Caco-2 (cell line): ENCODE measurements around the gene FBXO34. TPM values are rescaled to one million over a fixed set of nuclear protein-coding genes. Genes with fewer than 3 reads are reported as not detected.
"Not testable (repeated sequence)": the region's sequence is repeated elsewhere in the genome, so short reads cannot be mapped to it uniquely, and the experiment has no call there.

ENCODE experiments used
- BruUV-seq: library from RNA; stranded (reverse); fragments of 400-500 nt; replicated peaks from 2 replicates; lab custom pipeline; 2021; lab: Mats Ljungman, UMichigan
- CTCF ChIA-PET: fragments of 300-600 bp; sonication (Branson Sonifier 250); formaldehyde crosslinking; loops from one replicate; lab custom pipeline; 2022; ENCODE audit warnings: antibody characterized with exemption; lab: Charles Lee
- POLR2A ChIA-PET: fragments of 300-600 bp; sonication (Branson Sonifier 250); formaldehyde crosslinking; loops from one replicate; lab custom pipeline; 2022; ENCODE audit warnings: antibody characterized with exemption; lab: Charles Lee
- DNase-seq, 2 experiments: peaks; one replicate each; pipeline versions ENCODE4 v3.0.0 to v3.0.0-alpha.2; 2020 to 2022
- H3K27me3 ChIP-seq: replicated peaks from 2 replicates; pipeline ENCODE4 v1.6.0; 2011; ENCODE audit warnings: low read length; ENCODE audit not compliant: control insufficient read depth, insufficient read depth
- H3K36me3 ChIP-seq: 2 replicates; pipeline ENCODE4 v1.5.1; 2011; ENCODE audit warnings: low read length; ENCODE audit not compliant: control insufficient read depth, insufficient read depth
- H3K4me1 ChIP-seq: fragments of 250-450 bp; sonication (Bioruptor Pico); 2 replicates; pipeline ENCODE4 v1.5.1; 2020; ENCODE audit warnings: mild to moderate bottlenecking
- H3K4me3 ChIP-seq: 2 replicates; pipeline ENCODE4 v1.5.1; 2011; ENCODE audit warnings: low read depth, mild to moderate bottlenecking, control low read depth, low read length
- H3K9me3 ChIP-seq: fragments of 250-450 bp; sonication (Bioruptor Pico); 2 replicates; pipeline ENCODE4 v1.5.1; 2020; ENCODE audit warnings: mild to moderate bottlenecking, moderate library complexity
- H3K27ac Mint-ChIP-seq: one replicate; pipeline ENCODE4 v1.8.0; 2022; ENCODE audit warnings: mixed read lengths; ENCODE audit not compliant: unreplicated experiment
- H3K27me3 Mint-ChIP-seq: one replicate; pipeline ENCODE4 v1.8.0; 2022; ENCODE audit warnings: mixed read lengths; ENCODE audit not compliant: insufficient read depth, unreplicated experiment
- H3K36me3 Mint-ChIP-seq: one replicate; pipeline ENCODE4 v1.8.0; 2022; ENCODE audit warnings: mild to moderate bottlenecking, mixed read lengths; ENCODE audit not compliant: insufficient read depth, unreplicated experiment
- H3K4me1 Mint-ChIP-seq: one replicate; pipeline ENCODE4 v1.8.0; 2022; ENCODE audit warnings: low read depth, mixed read lengths; ENCODE audit not compliant: unreplicated experiment
- H3K4me3 Mint-ChIP-seq: one replicate; pipeline ENCODE4 v1.8.0; 2022; ENCODE audit warnings: mild to moderate bottlenecking, moderate library complexity, mixed read lengths; ENCODE audit not compliant: unreplicated experiment
- H3K9me3 Mint-ChIP-seq: one replicate; pipeline ENCODE4 v1.8.0; 2022; ENCODE audit warnings: mixed read lengths; ENCODE audit not compliant: unreplicated experiment
- CTCF ChIP-seq, 2 experiments: fragments of 200-600 bp in 1 of 2; IDR thresholded peaks; 1 replicate in 1 of 2; 2 replicates in 1 of 2; pipeline versions ENCODE4 v1.5.1 to v1.8.0; 2011 to 2022; ENCODE audit warnings: antibody characterized with exemption in 1 of 2, control low read depth in 1 of 2, inconsistent platforms in 1 of 2, low read depth in 1 of 2, low read length in 1 of 2, mild to moderate bottlenecking in 1 of 2, moderate library complexity in 1 of 2; ENCODE audit not compliant: insufficient read depth in 1 of 2, severe bottlenecking in 1 of 2, unreplicated experiment in 1 of 2
- intact Hi-C: fragments of 100-400 bp; cut with micrococcal nuclease; formaldehyde crosslinking; loops from one replicate; pipeline ENCODE4 v1.10.0; 2022; ENCODE audit not compliant: unreplicated experiment
- total RNA-seq: library from RNA; stranded (reverse); gene quantifications from 2 replicates; pipeline ENCODE4 v1.2.3, GENCODE V29; 2022

The FBXO34 gene
- total RNA-seq, 1 experiment from 2014 or later: 23.7 TPM

- BruUV-seq: no TSS peak
- peak in 1 of 2 experiments; percentile 7 for DNase-seq
- Mint-ChIP-seq H3K27ac (no peak overlapping the region), H3K27me3 (no peaks in the 10 kb centered on the region), H3K4me1 (peaks cover 21% of the 10 kb centered on the region), H3K36me3 (peaks cover 5% of the 10 kb centered on the region), H3K9me3 (no peaks in the 10 kb centered on the region), H3K4me3 (no peak overlapping the region)
- no peak for TF ChIP-seq CTCF (IDR thresholded peaks at IDR 0.05; ENCODE audit: insufficient read depth in 1 of 2, low read depth in 1 of 2, low read length in 1 of 2, severe bottlenecking in 1 of 2, unreplicated experiment in 1 of 2)
- Histone ChIP-seq H3K27me3 (no peaks in the 10 kb centered on the region), H3K36me3 (no peaks in the 10 kb centered on the region), H3K4me3 (no peak overlapping the region), H3K9me3 (no peaks in the 10 kb centered on the region), H3K4me1 (peaks cover 15% of the 10 kb centered on the region)
- intact Hi-C loops: no loop called here
- ChIA-PET CTCF (interaction anchor here (0.6 kb wide), 1 partner anchor 23 kb away, joined by 3 read pairs; no protein-coding TSS in a partner anchor), POLR2A (interaction anchor here (0.6 kb wide), 1 partner anchor 59 kb away, joined by 15 read pairs; no protein-coding TSS in a partner anchor)
Observed at GRCh38 chr14:55339770-55340169, 68.5 kb downstream of the FBXO34 start.

- no peaks in the 10 kb centered on the region for H3K36me3 ChIP-seq
- H3K9me3 ChIP-seq: no peaks in the 10 kb centered on the region
- BruUV-seq: no TSS peak
- no peaks in the 10 kb centered on the region for H3K9me3 Mint-ChIP-seq
- peaks cover 24% of the 10 kb centered on the region for H3K4me1 Mint-ChIP-seq
- ChIA-PET CTCF (no interaction called here), POLR2A (no interaction called here)
- no peaks in the 10 kb centered on the region for H3K27me3 ChIP-seq
- H3K27ac Mint-ChIP-seq: peak overlapping the region; percentile 25
- no peak overlapping the region for H3K4me3 Mint-ChIP-seq
- intact Hi-C loops: no loop called here
- peaks cover 15% of the 10 kb centered on the region for H3K4me1 ChIP-seq
- no peak overlapping the region for H3K4me3 ChIP-seq
- no peak for DNase-seq
- no peaks in the 10 kb centered on the region for H3K27me3 Mint-ChIP-seq
- no peak for TF ChIP-seq CTCF (IDR thresholded peaks at IDR 0.05; ENCODE audit: insufficient read depth in 1 of 2, low read depth in 1 of 2, low read length in 1 of 2, severe bottlenecking in 1 of 2, unreplicated experiment in 1 of 2)
- peaks cover 5% of the 10 kb centered on the region for H3K36me3 Mint-ChIP-seq
Observed at GRCh38 chr14:55340482-55340881, 69.3 kb downstream of the FBXO34 start.

- BruUV-seq: no TSS peak
- Histone ChIP-seq H3K36me3 (no peaks in the 10 kb centered on the region), H3K4me3 (no peak overlapping the region), H3K9me3 (no peaks in the 10 kb centered on the region), H3K4me1 (peaks cover 15% of the 10 kb centered on the region), H3K27me3 (no peaks in the 10 kb centered on the region)
- no peak for TF ChIP-seq CTCF (IDR thresholded peaks at IDR 0.05; ENCODE audit: insufficient read depth in 1 of 2, low read depth in 1 of 2, low read length in 1 of 2, severe bottlenecking in 1 of 2, unreplicated experiment in 1 of 2)
- ChIA-PET POLR2A (no interaction called here), CTCF (no interaction called here)
- Mint-ChIP-seq H3K9me3 (no peaks in the 10 kb centered on the region), H3K4me1 (peaks cover 34% of the 10 kb centered on the region), H3K27ac (no peak overlapping the region), H3K36me3 (peaks cover 5% of the 10 kb centered on the region), H3K4me3 (no peak overlapping the region), H3K27me3 (no peaks in the 10 kb centered on the region)
- intact Hi-C loops: no loop called here
- no peak for DNase-seq
Observed at GRCh38 chr14:55341781-55342180, 70.6 kb downstream of the FBXO34 start.

GRCh38 chr14:55344582-55345163, 73.5 kb downstream of the FBXO34 start:
- H3K36me3 Mint-ChIP-seq, H3K36me3 ChIP-seq, H3K4me3 Mint-ChIP-seq, H3K27me3 Mint-ChIP-seq, H3K4me3 ChIP-seq, CTCF ChIA-PET, H3K9me3 Mint-ChIP-seq, POLR2A ChIA-PET, DNase-seq, H3K9me3 ChIP-seq, intact Hi-C loops, H3K27ac Mint-ChIP-seq, H3K27me3 ChIP-seq, BruUV-seq: not testable (repeated sequence)
- peaks cover 34% of the 10 kb centered on the region for H3K4me1 Mint-ChIP-seq
- H3K4me1 ChIP-seq: peaks cover 19% of the 10 kb centered on the region
